Ishikawa (cell line): ENCODE data around the gene DEPDC1.

Experiments
- MAX ChIP-seq: IDR thresholded peaks from 2 replicates; pipeline ENCODE4 v1.6.1; 2012
- RAD21 ChIP-seq: IDR thresholded peaks from 2 replicates; pipeline ENCODE4 v1.6.1; 2012; ENCODE audit warnings: low read depth
- REST ChIP-seq: IDR thresholded peaks from 2 replicates; pipeline ENCODE4 v1.6.1; 2012; ENCODE audit warnings: low read depth, mild to moderate bottlenecking
- TCF12 ChIP-seq: IDR thresholded peaks from 2 replicates; pipeline ENCODE4 v1.6.1; 2012; ENCODE audit warnings: low read depth
- TEAD4 ChIP-seq: IDR thresholded peaks from 2 replicates; pipeline ENCODE4 v1.6.1; 2012
- USF1 ChIP-seq: IDR thresholded peaks from 2 replicates; pipeline ENCODE4 v1.6.1; 2012
- YY1 ChIP-seq: IDR thresholded peaks from 2 replicates; pipeline ENCODE4 v1.6.1; 2012; ENCODE audit warnings: low read depth
- ZBTB7A ChIP-seq: IDR thresholded peaks from 2 replicates; pipeline ENCODE4 v1.6.1; 2012; ENCODE audit warnings: low read depth

DNA sequence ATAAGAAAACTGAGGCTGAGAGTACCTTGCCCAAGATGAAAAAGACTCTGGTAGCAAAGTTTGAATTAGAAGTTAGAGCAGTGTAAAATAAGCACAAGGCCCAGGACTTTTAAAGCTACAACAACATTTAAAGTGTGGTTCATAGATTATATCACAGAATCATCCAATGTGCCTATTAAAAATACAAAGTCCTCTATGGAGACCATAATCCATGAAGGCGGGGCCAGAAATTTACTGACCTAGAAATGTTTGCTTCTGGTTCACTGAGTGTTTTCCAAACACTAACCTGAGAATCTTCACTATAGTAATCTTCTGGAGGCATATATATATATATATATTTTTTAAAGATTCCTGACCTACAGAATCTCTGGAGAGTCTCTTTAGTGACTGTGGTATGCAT is 12.3 kb downstream of the DEPDC1 start:
- TF ChIP-seq YY1 (no peak), RAD21 (no peak), REST (no peak), USF1 (no peak), TEAD4 (no peak), ZBTB7A (no peak), TCF12 (no peak), MAX (no peak)
